Gastrocnemius medialis (tissue), 4 donors: Measurements from ENCODE around the gene KLHL29.

ENCODE experiments used
- CTCF ChIP-seq, 5 experiments: fragments of 450-650 bp in 3 of 5; fragments of 200-600 bp in 2 of 5; sonication (generic) in 2 of 5; IDR thresholded peaks in 4 of 5; conservative IDR thresholded peaks in 1 of 5; 1 replicate in 4 of 5; 2 replicates in 1 of 5; pipeline ENCODE4 v1.5.1; 2016 to 2019; ENCODE audit warnings: antibody characterized with exemption in 5 of 5, mild to moderate bottlenecking in 3 of 5, moderate library complexity in 3 of 5
- POLR2A ChIP-seq, 2 donors: fragments of 450-650 bp; IDR thresholded peaks; one replicate each; pipeline ENCODE4 v1.6.1; 2017; ENCODE audit warnings: antibody characterized with exemption in 2 of 2, mild to moderate bottlenecking in 2 of 2, moderate library complexity in 2 of 2

DNA sequence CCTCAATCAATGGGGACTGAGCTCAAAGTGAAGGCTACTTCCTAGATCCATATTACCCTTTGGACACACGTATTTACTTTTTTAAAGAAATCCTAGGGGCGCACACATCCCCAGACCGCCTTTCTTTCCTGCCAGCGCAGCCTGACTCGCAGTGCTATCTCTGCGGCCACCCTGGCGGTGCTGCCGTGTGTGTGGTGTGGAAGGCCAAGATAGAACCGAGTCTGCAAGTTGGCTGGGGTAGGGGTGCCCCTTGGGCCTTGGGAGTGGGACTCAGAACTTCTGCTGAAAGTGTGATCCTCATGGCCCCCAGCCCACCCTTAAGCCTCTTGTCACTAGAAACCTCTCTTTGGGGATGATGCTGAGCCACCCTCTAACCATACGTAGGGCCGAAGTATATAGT is 143.7 kb downstream of the KLHL29 start:
- no peak for TF ChIP-seq CTCF (IDR thresholded peaks at IDR 0.05 in 4 of 5, conservative IDR thresholded peaks at IDR 0.05 in 1 of 5)
- no peak for TF ChIP-seq POLR2A (IDR thresholded peaks at IDR 0.05)
